HCT116 (cell line): ENCODE data around the gene CPNE5. TPM values are rescaled to one million over a fixed set of nuclear protein-coding genes. Genes with fewer than 3 reads are reported as not detected.

ENCODE experiments used
- ATAC-seq: fragments of 200-7000 bp; cut with Tn5 transposase; 2 replicates; pipeline ENCODE4 v1.9.1; 2020; ENCODE audit warnings: mild to moderate bottlenecking, moderate library complexity
- BruUV-seq: library from RNA; stranded (reverse); fragments of 400-500 nt; replicated peaks from 2 replicates; lab custom pipeline; 2021; lab: Mats Ljungman, UMichigan
- CTCF ChIA-PET: fragments of 300-600 bp; sonication (Branson Sonifier 250); formaldehyde crosslinking; loops from one replicate; lab custom pipeline; 2021; ENCODE audit warnings: antibody characterized with exemption; lab: Charles Lee
- POLR2A ChIA-PET: fragments of 300-600, 350-600 bp; sonication (Branson Sonifier 250); formaldehyde crosslinking; loops from one replicate; lab custom pipeline; 2021; ENCODE audit warnings: antibody characterized with exemption; lab: Charles Lee
- RAD21 ChIA-PET, 2 experiments: fragments of 300-600 bp; sonication (Branson Sonifier 250); formaldehyde crosslinking; loops; one replicate each; lab custom pipeline; 2023; ENCODE audit warnings: low total read pairs in 2 of 2; ENCODE audit not compliant: uncharacterized antibody in 2 of 2, unreplicated experiment in 2 of 2, low non-redundant PET in 1 of 2; lab: Charles Lee
- DNase-seq: peaks from one replicate; pipeline ENCODE4 v3.0.0-alpha.2; 2010; ENCODE audit warnings: low read depth, low spot score
- H2AFZ ChIP-seq: fragments of 200-600 bp; shearing (Covaris generic), sonication (generic); 2 replicates; pipeline ENCODE4 v1.6.1; 2017; ENCODE audit warnings: low read depth, mixed run types, mixed read lengths, antibody characterized with exemption, low read length; ENCODE audit not compliant: poor library complexity, severe bottlenecking
- H3K27ac ChIP-seq: 2 replicates; pipeline ENCODE4 v1.5.1; 2012; ENCODE audit warnings: low read depth, low read length
- H3K27me3 ChIP-seq: fragments of 200-600 bp; sonication (generic); 2 replicates; pipeline ENCODE4 v1.6.1; 2016; ENCODE audit warnings: mixed run types, low read length, mixed read lengths; ENCODE audit not compliant: insufficient read depth
- H3K36me3 ChIP-seq, 2 experiments: fragments of 200-500 bp in 1 of 2; fragments of 200-600 bp in 1 of 2; sonication (Bioruptor generic) in 1 of 2; sonication (generic) in 1 of 2; 2 replicates each; pipeline versions ENCODE4 v1.5.1 to v1.6.1; 2014 to 2016; ENCODE audit warnings: low read length in 2 of 2, inconsistent platforms in 1 of 2, mixed read lengths in 1 of 2, mixed run types in 1 of 2; ENCODE audit not compliant: insufficient read depth in 2 of 2, control insufficient read depth in 1 of 2
- H3K4me1 ChIP-seq, 2 experiments: fragments of 200-600 bp in 1 of 2; sonication (generic) in 1 of 2; 2 replicates each; pipeline versions ENCODE4 v1.5.1 to v1.6.1; 2012 to 2017; ENCODE audit warnings: low read length in 2 of 2, inconsistent platforms in 1 of 2, mild to moderate bottlenecking in 1 of 2, mixed read lengths in 1 of 2, mixed run types in 1 of 2, moderate library complexity in 1 of 2; ENCODE audit not compliant: insufficient read depth in 2 of 2, control insufficient read depth in 1 of 2
- H3K4me2 ChIP-seq: fragments of 200-600 bp; sonication (generic); 2 replicates; pipeline ENCODE4 v1.6.1; 2017; ENCODE audit warnings: mixed run types, low read length, mixed read lengths
- H3K4me3 ChIP-seq, 2 experiments: fragments of 200-600 bp in 1 of 2; sonication (generic) in 1 of 2; replicated peaks in 1 of 2; 2 replicates each; pipeline ENCODE4 v1.5.1; 2011 to 2016; ENCODE audit warnings: low read length in 2 of 2, control low read depth in 1 of 2, low read depth in 1 of 2, mild to moderate bottlenecking in 1 of 2, mixed read lengths in 1 of 2, mixed run types in 1 of 2
- H3K79me2 ChIP-seq: fragments of 200-600 bp; sonication (generic); 2 replicates; pipeline ENCODE4 v1.6.1; 2017; ENCODE audit warnings: mild to moderate bottlenecking, mixed run types, low read length, moderate library complexity, mixed read lengths; ENCODE audit not compliant: insufficient read depth
- H3K9ac ChIP-seq: fragments of 200-600 bp; sonication (generic); 2 replicates; pipeline ENCODE4 v1.6.1; 2016; ENCODE audit warnings: low read length, mixed read lengths
- H3K9me2 ChIP-seq: fragments of 200-600 bp; sonication (generic), shearing (Covaris generic); 2 replicates; pipeline ENCODE4 v1.6.1; 2017; ENCODE audit warnings: mixed run types, mild to moderate bottlenecking, moderate library complexity; ENCODE audit not compliant: insufficient read depth
- H3K9me3 ChIP-seq, 2 experiments: fragments of 200-500 bp in 1 of 2; fragments of 200-600 bp in 1 of 2; sonication (Bioruptor generic) in 1 of 2; sonication (generic) in 1 of 2; 2 replicates each; pipeline ENCODE4 v1.6.1; 2014 to 2017; ENCODE audit warnings: low read length in 2 of 2, mixed read lengths in 2 of 2, inconsistent platforms in 1 of 2, low read depth in 1 of 2, mild to moderate bottlenecking in 1 of 2, mixed run types in 1 of 2, moderate library complexity in 1 of 2; ENCODE audit not compliant: control insufficient read depth in 1 of 2, insufficient read depth in 1 of 2
- H4K20me1 ChIP-seq: fragments of 200-600 bp; sonication (generic), shearing (Covaris generic); 2 replicates; pipeline ENCODE4 v1.6.1; 2017; ENCODE audit warnings: mixed run types, mild to moderate bottlenecking, moderate library complexity; ENCODE audit not compliant: insufficient read depth
- CBX3 ChIP-seq: IDR thresholded peaks from 2 replicates; pipeline ENCODE4 v1.6.1; 2012; ENCODE audit warnings: low read depth
- CEBPB ChIP-seq: IDR thresholded peaks from 2 replicates; pipeline ENCODE4 v1.6.1; 2012; ENCODE audit warnings: low read depth
- ELF1 ChIP-seq: IDR thresholded peaks from 2 replicates; pipeline ENCODE4 v1.6.1; 2012; ENCODE audit warnings: low read depth, borderline replicate concordance
- EZH2 ChIP-seq: fragments of 200-600 bp; sonication (generic); IDR thresholded peaks from 2 replicates; pipeline ENCODE4 v1.6.1; 2017; ENCODE audit warnings: antibody characterized with exemption, mixed run types
- intact Hi-C: fragments of 100-400 bp; cut with micrococcal nuclease; formaldehyde crosslinking; loops from 2 replicates; pipeline ENCODE4 v1.10.0; 2022
- total RNA-seq: library from RNA; stranded (reverse); gene quantifications from one replicate; pipeline ENCODE4 v1.2.1, GENCODE V29; 2021; ENCODE audit not compliant: unreplicated experiment
- TF ChIP-seq, protein P1 (sequence below), 3 experiments: fragments of 200-600 bp in 1 of 3; sonication (generic) in 1 of 3; IDR thresholded peaks in 2 of 3; conservative IDR thresholded peaks in 1 of 3; 2 replicates each; pipeline ENCODE4 v1.5.1; 2012 to 2017; ENCODE audit warnings: low read depth in 2 of 3, low read length in 2 of 3, antibody characterized with exemption in 1 of 3, borderline replicate concordance in 1 of 3, control low read depth in 1 of 3, mild to moderate bottlenecking in 1 of 3, mixed read lengths in 1 of 3, mixed run types in 1 of 3, moderate library complexity in 1 of 3; ENCODE audit not compliant: insufficient read depth in 1 of 3
- TF ChIP-seq, protein P2 (sequence below): IDR thresholded peaks from 2 replicates; pipeline ENCODE4 v1.6.1; 2012

CPNE5 gene
- total RNA-seq, 1 experiment from 2014 or later, result not detected

- CTCF ChIA-PET, result interaction anchor here (1.0 kb wide), 1 partner anchor 22 kb away, joined by 3 read pairs; no protein-coding TSS in a partner anchor
- no peak for DNase-seq
- H4K20me1 ChIP-seq, result no peaks in the 10 kb centered on the region
- no peaks in the 10 kb centered on the region for H3K4me1 ChIP-seq
- no TSS peak for BruUV-seq
- intact Hi-C loops, result no loop called here
- H3K9me3 ChIP-seq, result no peaks in the 10 kb centered on the region
- H3K27me3 ChIP-seq, result peaks cover 10% of the 10 kb centered on the region; the same call in 1 of the 2 replicates
- RAD21 ChIA-PET, result no interaction called here
- H3K27ac ChIP-seq, result no peak overlapping the region
- no peaks in the 10 kb centered on the region for H3K36me3 ChIP-seq
- POLR2A ChIA-PET, result no interaction called here
- no peak overlapping the region for H3K4me3 ChIP-seq
- TF ChIP-seq, protein P1, sequence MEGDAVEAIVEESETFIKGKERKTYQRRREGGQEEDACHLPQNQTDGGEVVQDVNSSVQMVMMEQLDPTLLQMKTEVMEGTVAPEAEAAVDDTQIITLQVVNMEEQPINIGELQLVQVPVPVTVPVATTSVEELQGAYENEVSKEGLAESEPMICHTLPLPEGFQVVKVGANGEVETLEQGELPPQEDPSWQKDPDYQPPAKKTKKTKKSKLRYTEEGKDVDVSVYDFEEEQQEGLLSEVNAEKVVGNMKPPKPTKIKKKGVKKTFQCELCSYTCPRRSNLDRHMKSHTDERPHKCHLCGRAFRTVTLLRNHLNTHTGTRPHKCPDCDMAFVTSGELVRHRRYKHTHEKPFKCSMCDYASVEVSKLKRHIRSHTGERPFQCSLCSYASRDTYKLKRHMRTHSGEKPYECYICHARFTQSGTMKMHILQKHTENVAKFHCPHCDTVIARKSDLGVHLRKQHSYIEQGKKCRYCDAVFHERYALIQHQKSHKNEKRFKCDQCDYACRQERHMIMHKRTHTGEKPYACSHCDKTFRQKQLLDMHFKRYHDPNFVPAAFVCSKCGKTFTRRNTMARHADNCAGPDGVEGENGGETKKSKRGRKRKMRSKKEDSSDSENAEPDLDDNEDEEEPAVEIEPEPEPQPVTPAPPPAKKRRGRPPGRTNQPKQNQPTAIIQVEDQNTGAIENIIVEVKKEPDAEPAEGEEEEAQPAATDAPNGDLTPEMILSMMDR (IDR thresholded peaks at IDR 0.05 in 2 of 3, conservative IDR thresholded peaks at IDR 0.05 in 1 of 3; ENCODE audit: borderline replicate concordance in 1 of 3, insufficient read depth in 1 of 3, low read depth in 2 of 3, low read length in 2 of 3), result no peak
- no peak for TF ChIP-seq EZH2
- H3K4me2 ChIP-seq, result no peak overlapping the region
- no peak overlapping the region for H3K9ac ChIP-seq
- no peaks in the 10 kb centered on the region for H3K79me2 ChIP-seq
- no peak for ATAC-seq
- H3K9me2 ChIP-seq, result no peaks in the 10 kb centered on the region
- H2AFZ ChIP-seq, result no peak overlapping the region
These were observed 34.7 kb downstream of the CPNE5 start for GRCh38 chr6:36804563-36804962.

DNA sequence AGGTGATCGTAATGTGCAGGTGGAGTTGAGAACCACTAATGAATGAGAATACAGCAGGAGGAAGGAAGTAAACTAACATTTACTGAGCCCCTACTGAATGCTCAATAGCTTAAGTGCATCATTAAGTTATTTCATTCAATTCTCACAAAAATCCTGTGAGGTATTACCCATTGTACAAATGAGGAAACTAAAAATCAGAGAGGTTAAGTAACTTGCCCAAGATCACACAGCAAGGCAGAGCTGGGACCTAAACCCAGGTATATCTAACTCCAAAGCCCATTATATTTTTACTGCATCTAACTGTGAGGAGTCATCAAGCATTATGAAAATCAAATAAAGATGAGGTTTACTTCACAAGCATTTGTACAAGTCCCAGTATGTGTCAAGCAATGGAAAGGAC lies 35.3 kb downstream of the CPNE5 start:
- no TSS peak for BruUV-seq
- H3K4me3 ChIP-seq, result no peak overlapping the region
- no peaks in the 10 kb centered on the region for H3K79me2 ChIP-seq
- H3K27me3 ChIP-seq, result peaks cover 10% of the 10 kb centered on the region; the same call in 1 of the 2 replicates
- no peaks in the 10 kb centered on the region for H3K36me3 ChIP-seq
- ATAC-seq, result no peak
- H3K9me2 ChIP-seq, result no peaks in the 10 kb centered on the region
- H4K20me1 ChIP-seq, result no peaks in the 10 kb centered on the region
- H3K9me3 ChIP-seq, result no peaks in the 10 kb centered on the region
- intact Hi-C loops, result no loop called here
- no peak overlapping the region for H3K4me2 ChIP-seq
- TF ChIP-seq, protein P2, sequence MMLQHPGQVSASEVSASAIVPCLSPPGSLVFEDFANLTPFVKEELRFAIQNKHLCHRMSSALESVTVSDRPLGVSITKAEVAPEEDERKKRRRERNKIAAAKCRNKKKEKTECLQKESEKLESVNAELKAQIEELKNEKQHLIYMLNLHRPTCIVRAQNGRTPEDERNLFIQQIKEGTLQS, result no peak
- TF ChIP-seq ELF1 (no peak), CEBPB (no peak), CBX3 (no peak)
- TF ChIP-seq, protein P1 (IDR thresholded peaks at IDR 0.05 in 2 of 3, conservative IDR thresholded peaks at IDR 0.05 in 1 of 3; ENCODE audit: borderline replicate concordance in 1 of 3, insufficient read depth in 1 of 3, low read depth in 2 of 3, low read length in 2 of 3), result no peak
- H3K27ac ChIP-seq, result no peak overlapping the region
- ChIA-PET RAD21 (no interaction called here), POLR2A (no interaction called here), CTCF (interaction anchor here (1.0 kb wide), 1 partner anchor 21 kb away, joined by 3 read pairs; no protein-coding TSS in a partner anchor)
- DNase-seq, result no peak
- no peaks in the 10 kb centered on the region for H3K4me1 ChIP-seq
- H3K9ac ChIP-seq, result no peak overlapping the region
- no peak overlapping the region for H2AFZ ChIP-seq
